DMS153 treated with DMSO at 0.1 percent for 48 hours (cell line): ENCODE results near the gene PHPT1.

Source experiments
- DNase-seq: peaks from one replicate; lab custom pipeline; 2025; ENCODE audit not compliant: unreplicated experiment; lab: John Stamatoyannopoulos, UW

PHPT1 gene

GRCh38 chr9:136847826-136848392 lies 1.3 kb upstream of the PHPT1 start:
- peak; percentile 42 for DNase-seq

GRCh38 chr9:136848393-136849037 lies 694 bp upstream of the PHPT1 start:
- DNase-seq = peak; percentile 23

- DNase-seq = no peak
These were observed 1.0 kb downstream of the PHPT1 start for GRCh38 chr9:136849960-136850865.

- no peak for DNase-seq
These were observed 1.9 kb downstream of the PHPT1 start for GRCh38 chr9:136850866-136851775.

GRCh38 chr9:136851941-136852663 lies 2.9 kb downstream of the PHPT1 start, which contains the start of gene MAMDC4:
Gene MAMDC4 (plus strand): TSS chr9:136852346. CDS start chr9:136852417, 71 bp downstream.
- DNase-seq = no peak

GRCh38 chr9:136852664-136853595 lies 3.7 kb downstream of the PHPT1 start:
- DNase-seq = no peak

GRCh38 chr9:136853596-136854112 lies 4.4 kb downstream of the PHPT1 start:
- DNase-seq = no peak

- no peak for DNase-seq
These were observed 5.1 kb downstream of the PHPT1 start for GRCh38 chr9:136854113-136854841.

GRCh38 chr9:136854842-136855460 lies 5.7 kb downstream of the PHPT1 start:
- DNase-seq = no peak

GRCh38 chr9:136855461-136856078 lies 6.4 kb downstream of the PHPT1 start:
- no peak for DNase-seq

GRCh38 chr9:136856079-136856476 lies 6.9 kb downstream of the PHPT1 start:
- DNase-seq = no peak

- DNase-seq = no peak
These were observed 7.4 kb downstream of the PHPT1 start for GRCh38 chr9:136856541-136857141.

GRCh38 chr9:136857166-136857565 lies 8.0 kb downstream of the PHPT1 start:
- DNase-seq = no peak

GRCh38 chr9:136857581-136858412 lies 8.6 kb downstream of the PHPT1 start:
- DNase-seq = no peak

GRCh38 chr9:136858452-136858843 lies 9.2 kb downstream of the PHPT1 start:
- DNase-seq = no peak
